HG03575 (cell line): ENCODE measurements around the gene PLXNA4.

Experiments used
- ATAC-seq: cut with Tn5 transposase; IDR thresholded peaks from one replicate; pipeline ENCODE4 v1.9.1; 2021; ENCODE audit not compliant: unreplicated experiment, insufficient number of reproducible peaks, low FRiP score; ENCODE audit errors: extremely low read depth

PLXNA4 gene

GRCh38 chr7:132225216-132226030 lies 350.8 kb downstream of the PLXNA4 start:
- no peak for ATAC-seq

GRCh38 chr7:132221356-132221755 lies 354.9 kb downstream of the PLXNA4 start:
- no peak for ATAC-seq

- ATAC-seq: no peak
Measured at GRCh38 chr7:132220060-132220459, 356.2 kb downstream of the PLXNA4 start.

- ATAC-seq: no peak
Measured at GRCh38 chr7:132218876-132219275, 357.4 kb downstream of the PLXNA4 start.

GRCh38 chr7:132216847-132217525 lies 359.3 kb downstream of the PLXNA4 start:
- ATAC-seq: no peak

GRCh38 chr7:132214452-132214851 lies 361.8 kb downstream of the PLXNA4 start:
- no peak for ATAC-seq

GRCh38 chr7:132213583-132213982 lies 362.7 kb downstream of the PLXNA4 start:
- ATAC-seq: no peak

GRCh38 chr7:132211971-132212370 lies 364.3 kb downstream of the PLXNA4 start:
- no peak for ATAC-seq

- ATAC-seq: no peak
Measured at GRCh38 chr7:132210821-132211220, 365.4 kb downstream of the PLXNA4 start.

GRCh38 chr7:132207782-132208181 lies 368.5 kb downstream of the PLXNA4 start:
- ATAC-seq: no peak

- no peak for ATAC-seq
Measured at GRCh38 chr7:132207211-132207610, 369.1 kb downstream of the PLXNA4 start.

GRCh38 chr7:132206594-132206993 lies 369.7 kb downstream of the PLXNA4 start:
- no peak for ATAC-seq

- no peak for ATAC-seq
Measured at GRCh38 chr7:132205509-132205908, 370.8 kb downstream of the PLXNA4 start.

- ATAC-seq: no peak
Measured at GRCh38 chr7:132203021-132203420, 373.2 kb downstream of the PLXNA4 start.

GRCh38 chr7:132202541-132202940 lies 373.7 kb downstream of the PLXNA4 start:
- ATAC-seq: no peak

- ATAC-seq: no peak
Measured at GRCh38 chr7:132200141-132200540, 376.1 kb downstream of the PLXNA4 start.

GRCh38 chr7:132199626-132200025 lies 376.6 kb downstream of the PLXNA4 start:
- no peak for ATAC-seq

- ATAC-seq: no peak
Measured at GRCh38 chr7:132197772-132198171, 378.5 kb downstream of the PLXNA4 start.

- no peak for ATAC-seq
Measured at GRCh38 chr7:132193898-132194297, 382.4 kb downstream of the PLXNA4 start.

GRCh38 chr7:132192809-132193208 lies 383.5 kb downstream of the PLXNA4 start:
- no peak for ATAC-seq
